ENCODE measurements around the gene LAMA2.

Gene LAMA2

GRCh38 chr6:129108337-129108736 lies 225.4 kb downstream of the LAMA2 start:
- no peak overlapping the region for H3K4me3 ChIP-seq (ENCODE audit: low read depth, low read length)
- no peak for DNase-seq (ENCODE audit: low read depth, low spot score)
- in situ Hi-C loops (cut with HindIII; ENCODE audit: low sequenced_read_pairs): no loop called here
- TF ChIP-seq, protein P1, sequence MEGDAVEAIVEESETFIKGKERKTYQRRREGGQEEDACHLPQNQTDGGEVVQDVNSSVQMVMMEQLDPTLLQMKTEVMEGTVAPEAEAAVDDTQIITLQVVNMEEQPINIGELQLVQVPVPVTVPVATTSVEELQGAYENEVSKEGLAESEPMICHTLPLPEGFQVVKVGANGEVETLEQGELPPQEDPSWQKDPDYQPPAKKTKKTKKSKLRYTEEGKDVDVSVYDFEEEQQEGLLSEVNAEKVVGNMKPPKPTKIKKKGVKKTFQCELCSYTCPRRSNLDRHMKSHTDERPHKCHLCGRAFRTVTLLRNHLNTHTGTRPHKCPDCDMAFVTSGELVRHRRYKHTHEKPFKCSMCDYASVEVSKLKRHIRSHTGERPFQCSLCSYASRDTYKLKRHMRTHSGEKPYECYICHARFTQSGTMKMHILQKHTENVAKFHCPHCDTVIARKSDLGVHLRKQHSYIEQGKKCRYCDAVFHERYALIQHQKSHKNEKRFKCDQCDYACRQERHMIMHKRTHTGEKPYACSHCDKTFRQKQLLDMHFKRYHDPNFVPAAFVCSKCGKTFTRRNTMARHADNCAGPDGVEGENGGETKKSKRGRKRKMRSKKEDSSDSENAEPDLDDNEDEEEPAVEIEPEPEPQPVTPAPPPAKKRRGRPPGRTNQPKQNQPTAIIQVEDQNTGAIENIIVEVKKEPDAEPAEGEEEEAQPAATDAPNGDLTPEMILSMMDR (IDR thresholded peaks at IDR 0.05; ENCODE audit: low read depth, low read length): no peak

DNA sequence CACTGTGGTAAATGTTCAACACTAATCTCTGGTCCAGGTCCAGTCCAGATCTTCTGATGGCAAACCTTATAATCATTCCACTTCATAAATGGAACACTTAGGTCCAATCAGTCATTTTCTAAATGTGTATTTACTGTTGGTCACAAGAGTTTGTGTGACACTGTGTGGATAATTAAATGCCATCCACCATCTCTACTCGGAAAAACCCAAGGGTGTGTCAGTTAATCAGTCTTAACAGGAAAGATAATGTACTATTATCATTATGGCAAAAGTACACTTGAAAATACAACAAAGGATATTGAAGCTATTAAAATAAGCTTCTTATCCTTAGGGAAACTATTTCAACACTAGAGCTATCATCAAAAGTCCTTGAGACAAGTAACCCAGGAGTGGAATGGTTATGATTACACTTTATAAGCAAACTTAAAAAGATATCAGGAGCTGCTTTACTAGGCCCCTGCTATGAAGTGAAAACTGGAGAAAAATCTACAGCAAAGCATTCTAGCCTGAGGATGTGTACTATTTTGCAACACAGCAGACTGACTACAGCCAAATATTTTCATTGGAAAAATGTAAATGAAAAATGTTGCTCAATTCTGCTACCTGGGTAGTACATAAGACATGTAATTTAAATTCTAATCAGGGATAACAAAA lies 227.9 kb downstream of the LAMA2 start:
- no peak for DNase-seq (ENCODE audit: low read depth, low spot score)
- in situ Hi-C loops (cut with HindIII; ENCODE audit: low sequenced_read_pairs): no loop called here
- no peak overlapping the region for H3K4me3 ChIP-seq (ENCODE audit: low read depth, low read length)
- TF ChIP-seq, protein P1 (IDR thresholded peaks at IDR 0.05; ENCODE audit: low read depth, low read length): no peak

GRCh38 chr6:129111346-129111745 lies 228.4 kb downstream of the LAMA2 start:
- H3K4me3 ChIP-seq (ENCODE audit: low read depth, low read length): no peak overlapping the region
- in situ Hi-C loops (cut with HindIII; ENCODE audit: low sequenced_read_pairs): no loop called here
- TF ChIP-seq, protein P1 (IDR thresholded peaks at IDR 0.05; ENCODE audit: low read depth, low read length): no peak
- DNase-seq (ENCODE audit: low read depth, low spot score): no peak

GRCh38 chr6:129111853-129112252 lies 228.9 kb downstream of the LAMA2 start:
- H3K4me3 ChIP-seq (ENCODE audit: low read depth, low read length): no peak overlapping the region
- DNase-seq (ENCODE audit: low read depth, low spot score): no peak
- in situ Hi-C loops (cut with HindIII; ENCODE audit: low sequenced_read_pairs): no loop called here
- TF ChIP-seq, protein P1 (IDR thresholded peaks at IDR 0.05; ENCODE audit: low read depth, low read length): no peak

GRCh38 chr6:129112591-129112990 lies 229.7 kb downstream of the LAMA2 start:
- in situ Hi-C loops (cut with HindIII; ENCODE audit: low sequenced_read_pairs): no loop called here
- no peak overlapping the region for H3K4me3 ChIP-seq (ENCODE audit: low read depth, low read length)
- TF ChIP-seq, protein P1 (IDR thresholded peaks at IDR 0.05; ENCODE audit: low read depth, low read length): no peak
- no peak for DNase-seq (ENCODE audit: low read depth, low spot score)

DNA sequence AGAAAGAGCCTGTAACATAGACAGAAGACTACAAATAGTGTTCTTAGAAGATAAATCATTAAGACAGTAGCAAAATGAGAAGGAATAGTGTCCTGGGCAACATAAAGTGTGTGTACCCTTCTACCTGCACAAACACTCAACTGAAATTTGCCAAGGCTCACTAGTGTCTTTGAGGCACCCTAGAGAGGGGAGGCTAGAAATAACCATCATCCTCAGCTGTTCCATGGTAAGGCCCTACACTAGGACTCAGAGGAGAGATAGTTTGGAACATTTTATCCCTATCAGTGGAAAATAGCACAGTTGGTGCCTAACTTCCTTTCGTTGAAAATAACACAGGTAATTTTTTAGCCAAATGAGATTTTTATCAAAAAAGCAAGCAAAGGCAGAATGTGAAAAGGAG lies 230.7 kb downstream of the LAMA2 start:
- in situ Hi-C loops (cut with HindIII; ENCODE audit: low sequenced_read_pairs): no loop called here
- H3K4me3 ChIP-seq (ENCODE audit: low read depth, low read length): no peak overlapping the region
- TF ChIP-seq, protein P1 (IDR thresholded peaks at IDR 0.05; ENCODE audit: low read depth, low read length): no peak
- no peak for DNase-seq (ENCODE audit: low read depth, low spot score)
